ENCODE results near the gene TTC5. TPM values are rescaled to one million over a fixed set of nuclear protein-coding genes. Genes with fewer than 3 reads are reported as not detected.

The TTC5 gene
- total RNA-seq, 1 donor from 2014 or later, result 30.4 TPM

- H3K27me3 Mint-ChIP-seq (ENCODE audit: low read depth), result peaks cover 4% of the 10 kb centered on the region
- intact Hi-C loops (cut with micrococcal nuclease), result loop anchor here (1.0 to 2.0 kb wide), 4 partner anchors 10 to 280 kb away; partner anchors contain the start of genes APEX1, OSGEP, PARP2 and TEP1
- peak within 1 kb of the TSS; percentile 97 for H3K4me3 Mint-ChIP-seq (ENCODE audit: low read depth)
- H3K4me1 Mint-ChIP-seq (ENCODE audit: low read depth), result peaks cover 45% of the 10 kb centered on the region
- no peaks in the 10 kb centered on the region for H3K9me3 Mint-ChIP-seq
- H3K27ac Mint-ChIP-seq, result peak within 1 kb of the TSS; percentile 88
- DNase-seq (ENCODE audit: low spot score), result peak; percentile 48
- H3K36me3 Mint-ChIP-seq (ENCODE audit: low read depth), result peaks cover 30% of the 10 kb centered on the region
Measured at GRCh38 chr14:20332788-20333493, 27.2 kb upstream of the TTC5 start, which contains the start of gene CCNB1IP1. CCNB1IP1 (minus strand) TSS chr14:20333279; CDS start chr14:20316523, 16,756 bp downstream.

- peaks cover 50% of the 10 kb centered on the region for H3K4me1 Mint-ChIP-seq (ENCODE audit: low read depth)
Measured at GRCh38 chr14:20332431-20332787, 26.7 kb upstream of the TTC5 start.

GRCh38 chr14:20331053-20331613, 25.4 kb upstream of the TTC5 start:
- Mint-ChIP-seq H3K27ac (no peak overlapping the region), H3K4me1 (ENCODE audit: low read depth) (peaks cover 51% of the 10 kb centered on the region), H3K4me3 (ENCODE audit: low read depth) (peak overlapping the region; percentile 23), H3K27me3 (ENCODE audit: low read depth) (no peaks in the 10 kb centered on the region), H3K36me3 (ENCODE audit: low read depth) (peaks cover 44% of the 10 kb centered on the region), H3K9me3 (no peaks in the 10 kb centered on the region)
- no peak for DNase-seq (ENCODE audit: low spot score)
- intact Hi-C loops (cut with micrococcal nuclease), result no loop called here

More at GRCh38 chr14:20332431-20332787, 26.7 kb upstream of the TTC5 start:
- no peak for DNase-seq (ENCODE audit: low spot score)
- Mint-ChIP-seq H3K27ac (peak overlapping the region; percentile 88), H3K36me3 (ENCODE audit: low read depth) (peaks cover 35% of the 10 kb centered on the region), H3K4me3 (ENCODE audit: low read depth) (peak overlapping the region; percentile 97), H3K9me3 (no peaks in the 10 kb centered on the region), H3K27me3 (ENCODE audit: low read depth) (no peaks in the 10 kb centered on the region)
- intact Hi-C loops (cut with micrococcal nuclease), result loop anchor here (2.0 kb wide), 1 partner anchor 122 kb away; the partner anchor contains the start of genes APEX1 and OSGEP

GRCh38 chr14:20329355-20329754, 23.6 kb upstream of the TTC5 start:
- no peak for DNase-seq (ENCODE audit: low spot score)
- Mint-ChIP-seq H3K27me3 (ENCODE audit: low read depth) (no peaks in the 10 kb centered on the region), H3K4me3 (ENCODE audit: low read depth) (no peak overlapping the region), H3K36me3 (ENCODE audit: low read depth) (peaks cover 52% of the 10 kb centered on the region), H3K9me3 (no peaks in the 10 kb centered on the region), H3K4me1 (ENCODE audit: low read depth) (peaks cover 43% of the 10 kb centered on the region), H3K27ac (no peak overlapping the region)
- intact Hi-C loops (cut with micrococcal nuclease), result no loop called here

GRCh38 chr14:20328705-20329104, 23.0 kb upstream of the TTC5 start:
- Mint-ChIP-seq H3K9me3 (no peaks in the 10 kb centered on the region), H3K27me3 (ENCODE audit: low read depth) (no peaks in the 10 kb centered on the region), H3K4me3 (ENCODE audit: low read depth) (no peak overlapping the region), H3K36me3 (ENCODE audit: low read depth) (peaks cover 58% of the 10 kb centered on the region), H3K27ac (peak overlapping the region; percentile 35), H3K4me1 (ENCODE audit: low read depth) (peaks cover 43% of the 10 kb centered on the region)
- no peak for DNase-seq (ENCODE audit: low spot score)
- intact Hi-C loops (cut with micrococcal nuclease), result no loop called here

- peak overlapping the region; percentile 44 for H3K27ac Mint-ChIP-seq
- H3K36me3 Mint-ChIP-seq (ENCODE audit: low read depth), result peaks cover 63% of the 10 kb centered on the region
- H3K9me3 Mint-ChIP-seq, result no peaks in the 10 kb centered on the region
- H3K4me3 Mint-ChIP-seq (ENCODE audit: low read depth), result peak overlapping the region; percentile 5
- H3K27me3 Mint-ChIP-seq (ENCODE audit: low read depth), result no peaks in the 10 kb centered on the region
- DNase-seq (ENCODE audit: low spot score), result no peak
- intact Hi-C loops (cut with micrococcal nuclease), result loop anchor here (1.0 kb wide), 2 partner anchors 16 to 282 kb away; partner anchors contain the start of gene PARP2
- peaks cover 39% of the 10 kb centered on the region for H3K4me1 Mint-ChIP-seq (ENCODE audit: low read depth)
Measured at GRCh38 chr14:20327005-20327869, 21.5 kb upstream of the TTC5 start.

GRCh38 chr14:20317720-20318119, 12.0 kb upstream of the TTC5 start:
- Mint-ChIP-seq H3K4me3 (ENCODE audit: low read depth) (no peak overlapping the region), H3K27ac (no peak overlapping the region), H3K4me1 (ENCODE audit: low read depth) (no peaks in the 10 kb centered on the region), H3K36me3 (ENCODE audit: low read depth) (peaks cover 69% of the 10 kb centered on the region), H3K9me3 (no peaks in the 10 kb centered on the region), H3K27me3 (ENCODE audit: low read depth) (no peaks in the 10 kb centered on the region)
- intact Hi-C loops (cut with micrococcal nuclease), result no loop called here
- no peak for DNase-seq (ENCODE audit: low spot score)

- H3K27me3 Mint-ChIP-seq (ENCODE audit: low read depth), result no peaks in the 10 kb centered on the region
- no peaks in the 10 kb centered on the region for H3K9me3 Mint-ChIP-seq
- no peak overlapping the region for H3K4me3 Mint-ChIP-seq (ENCODE audit: low read depth)
- intact Hi-C loops (cut with micrococcal nuclease), result no loop called here
- H3K4me1 Mint-ChIP-seq (ENCODE audit: low read depth), result no peaks in the 10 kb centered on the region
- H3K27ac Mint-ChIP-seq, result no peak overlapping the region
- no peak for DNase-seq (ENCODE audit: low spot score)
- H3K36me3 Mint-ChIP-seq (ENCODE audit: low read depth), result peaks cover 57% of the 10 kb centered on the region
Measured at GRCh38 chr14:20314026-20314425, 8.3 kb upstream of the TTC5 start.

GRCh38 chr14:20306079-20306423, 300 bp upstream of the TTC5 start:
- Mint-ChIP-seq H3K9me3 (no peaks in the 10 kb centered on the region), H3K27ac (peak overlapping the region; percentile 86)
- intact Hi-C loops (cut with micrococcal nuclease), result no loop called here

GRCh38 chr14:20302042-20302755, 3.6 kb downstream of the TTC5 start:
- DNase-seq (ENCODE audit: low spot score), result no peak
- H3K4me1 Mint-ChIP-seq (ENCODE audit: low read depth), result peaks cover 29% of the 10 kb centered on the region
- no peak overlapping the region for H3K4me3 Mint-ChIP-seq (ENCODE audit: low read depth)
- intact Hi-C loops (cut with micrococcal nuclease), result no loop called here
- H3K9me3 Mint-ChIP-seq, result no peaks in the 10 kb centered on the region
- H3K27me3 Mint-ChIP-seq (ENCODE audit: low read depth), result no peaks in the 10 kb centered on the region
- H3K27ac Mint-ChIP-seq, result no peak overlapping the region
- peaks cover 34% of the 10 kb centered on the region for H3K36me3 Mint-ChIP-seq (ENCODE audit: low read depth)

More at GRCh38 chr14:20306079-20306423, 300 bp upstream of the TTC5 start:
- Mint-ChIP-seq H3K4me1 (ENCODE audit: low read depth) (peaks cover 29% of the 10 kb centered on the region), H3K4me3 (ENCODE audit: low read depth) (peak overlapping the region; percentile 92), H3K27me3 (ENCODE audit: low read depth) (no peaks in the 10 kb centered on the region), H3K36me3 (ENCODE audit: low read depth) (peaks cover 16% of the 10 kb centered on the region)
- no peak for DNase-seq (ENCODE audit: low spot score)

- Mint-ChIP-seq H3K27ac (peak overlapping the region; percentile 2), H3K36me3 (ENCODE audit: low read depth) (peaks cover 52% of the 10 kb centered on the region), H3K4me3 (ENCODE audit: low read depth) (no peak overlapping the region), H3K9me3 (no peaks in the 10 kb centered on the region), H3K27me3 (ENCODE audit: low read depth) (no peaks in the 10 kb centered on the region), H3K4me1 (ENCODE audit: low read depth) (peaks cover 8% of the 10 kb centered on the region)
- DNase-seq (ENCODE audit: low spot score), result no peak
- intact Hi-C loops (cut with micrococcal nuclease), result no loop called here
Measured at GRCh38 chr14:20295067-20295466, 10.7 kb downstream of the TTC5 start.

- H3K4me1 Mint-ChIP-seq (ENCODE audit: low read depth), result peaks cover 8% of the 10 kb centered on the region
- H3K27ac Mint-ChIP-seq, result peak overlapping the region; percentile 2
- intact Hi-C loops (cut with micrococcal nuclease), result no loop called here
- no peaks in the 10 kb centered on the region for H3K27me3 Mint-ChIP-seq (ENCODE audit: low read depth)
- peaks cover 54% of the 10 kb centered on the region for H3K36me3 Mint-ChIP-seq (ENCODE audit: low read depth)
- H3K4me3 Mint-ChIP-seq (ENCODE audit: low read depth), result no peak overlapping the region
- no peaks in the 10 kb centered on the region for H3K9me3 Mint-ChIP-seq
- DNase-seq (ENCODE audit: low spot score), result no peak
Measured at GRCh38 chr14:20294636-20295035, 11.1 kb downstream of the TTC5 start.

Measured in activated T-helper 2 cell treated with anti-CD3 and anti-CD28 coated beads, Interferon-gamma antibody, Interleukin-2, Interleukin-4, amounts not matched to agents 10 μg/mL and 5 μg/mL and 100 μg/mL, durations not matched to agents 14 hours and 24 hours and 36 hours (primary cell).